Subcutaneous adipose tissue (tissue), 4 donors: ENCODE measurements around the gene IQGAP2. TPM values are rescaled to one million over a fixed set of nuclear protein-coding genes. Genes with fewer than 3 reads are reported as not detected.

ENCODE experiments used
- CTCF ChIP-seq: fragments of 450-650 bp; IDR thresholded peaks from one replicate; pipeline ENCODE4 v1.5.1; 2016; ENCODE audit warnings: low read depth, mild to moderate bottlenecking, control low read depth, antibody characterized with exemption, moderate library complexity
- total RNA-seq, 4 donors: library from RNA; depleted of rRNA; stranded (reverse); fragments of >200 nt; gene quantifications; one replicate each; pipeline ENCODE4 v1.1.0, GENCODE V29; 2016

Gene IQGAP2
- total RNA-seq, 4 donors from 2014 or later, result 16.8 to 119 (median 57.0) TPM

- TF ChIP-seq CTCF, result no peak
Measured at GRCh38 chr5:76379316-76379715, 23.8 kb upstream of the IQGAP2 start.

- no peak for TF ChIP-seq CTCF
Measured at GRCh38 chr5:76379855-76380254, 23.2 kb upstream of the IQGAP2 start.

GRCh38 chr5:76380346-76381066 is 22.6 kb upstream of the IQGAP2 start:
- no peak for TF ChIP-seq CTCF

GRCh38 chr5:76383126-76383832 is 19.8 kb upstream of the IQGAP2 start:
- no peak for TF ChIP-seq CTCF

GRCh38 chr5:76384189-76384588 is 18.9 kb upstream of the IQGAP2 start:
- no peak for TF ChIP-seq CTCF

GRCh38 chr5:76384705-76385104 is 18.4 kb upstream of the IQGAP2 start:
- TF ChIP-seq CTCF, result no peak

- no peak for TF ChIP-seq CTCF
Measured at GRCh38 chr5:76385540-76385939, 17.5 kb upstream of the IQGAP2 start.
